ENCODE measurements around the gene MAGI1.
"Not testable (repeated sequence)": the region's sequence is repeated elsewhere in the genome, so short reads cannot be mapped to it uniquely, and the experiment has no call there.

MAGI1 gene

DNA sequence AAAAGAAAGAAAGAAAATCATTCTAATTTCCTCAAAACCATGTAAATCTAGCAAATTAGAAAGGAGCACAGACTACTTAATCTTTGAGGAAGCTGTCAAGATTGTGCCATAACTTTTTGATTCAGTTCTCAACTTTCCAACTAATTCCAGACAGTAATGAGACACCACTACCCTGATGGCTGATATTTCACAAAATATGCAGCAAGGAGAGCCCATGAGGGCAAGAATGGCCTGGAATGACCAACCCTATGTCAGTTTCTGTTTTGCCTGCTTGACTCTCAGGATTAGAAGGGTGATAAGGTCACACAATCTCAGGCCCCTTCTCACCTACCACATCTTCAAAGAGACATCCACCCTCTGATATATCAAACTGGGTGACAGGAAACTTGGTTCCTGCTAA is 134.7 kb downstream of the MAGI1 start:
- no peak for DNase-seq (ENCODE audit: low read depth)

- DNase-seq (ENCODE audit: low read depth), result no peak
These were observed 136.4 kb downstream of the MAGI1 start for GRCh38 chr3:65902304-65902793.

- no peak for DNase-seq (ENCODE audit: low read depth)
These were observed 137.5 kb downstream of the MAGI1 start for GRCh38 chr3:65901226-65901625.

DNA sequence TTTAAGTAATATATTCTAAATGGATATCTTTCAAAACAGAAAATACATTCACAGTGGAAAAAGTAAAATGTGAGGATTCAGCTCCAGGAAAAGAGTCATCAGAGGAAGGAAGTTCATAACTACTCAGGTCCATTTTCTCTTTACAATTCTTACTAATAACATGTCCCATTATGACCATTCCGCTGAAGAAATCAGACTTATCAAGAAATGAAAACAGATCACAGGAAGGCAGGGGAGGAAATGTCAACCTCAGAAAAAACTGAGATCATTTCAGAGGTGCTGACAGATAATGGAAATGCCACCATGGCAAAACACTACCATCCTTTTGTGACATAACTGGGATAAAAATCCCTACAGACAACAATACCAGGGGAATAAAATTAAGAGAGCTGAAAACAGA is 139.5 kb downstream of the MAGI1 start:
- no peak for DNase-seq (ENCODE audit: low read depth)

DNA sequence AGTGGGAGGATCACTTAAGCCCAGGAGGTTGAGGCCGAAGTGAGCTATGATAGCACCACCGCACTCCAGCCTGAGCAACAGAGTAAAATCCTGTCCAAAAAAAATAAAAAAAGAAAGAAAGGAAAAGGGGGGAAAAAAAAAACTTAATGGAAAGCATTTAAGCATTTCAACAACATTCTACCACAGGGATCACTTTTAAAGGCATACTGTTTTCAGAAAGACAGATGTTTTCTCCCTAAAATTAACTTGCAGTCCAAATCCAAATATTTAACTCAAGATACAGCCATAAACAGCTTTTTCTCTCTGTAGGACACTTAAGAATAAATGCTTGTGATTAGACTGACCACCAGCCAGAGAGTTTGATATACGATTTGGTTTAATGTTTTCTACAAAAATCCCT is 141.0 kb downstream of the MAGI1 start:
- DNase-seq (ENCODE audit: low read depth), result no peak

GRCh38 chr3:65896321-65896720 is 142.4 kb downstream of the MAGI1 start:
- no peak for DNase-seq (ENCODE audit: low read depth)

- no peak for DNase-seq (ENCODE audit: low read depth)
These were observed 143.9 kb downstream of the MAGI1 start for GRCh38 chr3:65894679-65895453.

- DNase-seq (ENCODE audit: low read depth), result no peak
These were observed 144.6 kb downstream of the MAGI1 start for GRCh38 chr3:65894126-65894525.

GRCh38 chr3:65893631-65894030 is 145.1 kb downstream of the MAGI1 start:
- DNase-seq (ENCODE audit: low read depth), result no peak

GRCh38 chr3:65891477-65891876 is 147.2 kb downstream of the MAGI1 start:
- not testable (repeated sequence) for DNase-seq (ENCODE audit: low read depth)

DNA sequence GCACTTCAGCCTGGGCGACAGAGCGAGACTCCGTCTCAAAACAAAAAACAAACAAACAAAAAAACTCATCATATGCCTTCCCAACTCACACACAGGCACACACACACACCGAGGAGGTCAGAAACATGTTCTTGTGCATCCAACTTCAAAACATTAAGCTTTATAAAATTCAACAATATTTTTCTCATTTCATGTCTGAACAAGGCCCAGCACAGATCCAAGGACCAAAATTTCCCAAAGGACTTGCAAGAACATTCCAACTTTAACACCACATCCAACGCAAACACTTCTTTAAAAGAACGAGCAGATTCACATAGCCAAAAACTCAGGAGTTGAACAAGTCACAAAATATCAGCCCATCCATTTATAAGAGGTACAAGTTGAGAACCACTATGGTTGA is 148.4 kb downstream of the MAGI1 start:
- no peak for DNase-seq (ENCODE audit: low read depth)

DNA sequence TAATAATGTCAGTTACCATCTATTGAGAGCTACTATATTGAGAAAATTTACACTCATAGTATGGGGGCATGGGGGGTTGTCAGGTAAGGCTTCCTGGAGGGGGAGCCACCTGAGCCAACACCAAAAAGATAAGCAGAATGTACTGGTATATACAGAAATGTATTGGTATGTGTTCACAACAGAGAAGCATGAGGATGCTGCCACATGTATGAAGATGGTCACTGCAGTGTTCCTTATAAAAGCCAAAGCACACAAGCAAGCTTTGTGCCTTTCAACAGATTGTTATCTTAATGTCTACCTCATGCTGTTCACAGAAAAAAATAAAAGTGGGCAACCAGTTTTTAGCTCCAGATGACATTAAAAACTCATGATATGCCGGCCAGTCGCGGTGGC is 149.0 kb downstream of the MAGI1 start:
- DNase-seq (ENCODE audit: low read depth), result no peak

DNA sequence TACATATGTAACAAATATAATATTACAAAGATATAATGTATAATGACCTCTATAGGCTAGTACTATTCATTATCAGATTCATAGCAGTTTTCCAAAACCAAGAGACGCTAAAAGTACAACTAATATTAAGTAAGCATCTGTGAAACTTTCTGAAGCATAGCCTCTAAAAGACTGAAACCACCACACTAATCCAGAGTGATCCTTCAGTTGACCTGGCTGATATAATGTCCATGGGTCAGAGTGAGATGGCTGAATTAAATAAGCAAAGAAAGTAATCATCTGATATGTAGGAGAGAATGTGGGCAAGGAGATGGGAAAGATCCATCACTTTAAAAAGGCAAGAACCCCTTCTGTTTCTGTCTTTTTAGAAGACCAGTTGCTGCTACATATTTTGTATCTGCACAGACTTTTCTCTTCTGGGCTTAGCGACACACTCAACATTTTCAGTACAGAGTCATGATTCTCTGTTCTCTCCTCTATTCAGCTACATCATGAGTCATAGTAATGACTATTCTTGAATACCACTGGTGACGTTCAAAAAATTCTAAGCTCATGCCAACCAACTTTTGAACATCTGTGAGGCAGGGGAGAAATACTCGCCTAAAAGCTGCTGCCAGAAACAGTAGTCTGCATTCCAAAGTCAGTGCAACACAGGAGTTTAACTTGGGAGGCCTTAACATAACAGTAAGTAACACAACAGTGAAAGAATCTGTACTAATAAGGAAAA is 149.6 kb downstream of the MAGI1 start:
- DNase-seq (ENCODE audit: low read depth), result no peak

DNA sequence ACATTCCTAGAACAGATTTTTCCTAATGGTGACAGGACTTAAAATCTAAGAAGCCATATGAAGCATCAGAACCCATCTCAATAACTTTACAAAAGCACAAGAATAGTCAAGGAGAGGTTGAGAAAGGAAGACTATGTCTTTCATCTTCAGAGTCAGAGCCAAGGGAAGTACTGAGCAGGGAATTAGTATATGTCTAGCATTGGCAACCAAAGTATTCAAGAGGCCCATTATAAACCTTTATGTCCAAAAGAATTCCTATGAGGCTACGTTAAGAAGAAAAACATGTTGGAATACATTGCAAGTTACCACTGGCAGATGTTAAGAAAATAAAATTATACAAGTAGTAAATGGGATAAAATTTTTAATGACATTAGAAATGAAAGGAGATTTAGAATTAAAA is 150.5 kb downstream of the MAGI1 start:
- no peak for DNase-seq (ENCODE audit: low read depth)

DNA sequence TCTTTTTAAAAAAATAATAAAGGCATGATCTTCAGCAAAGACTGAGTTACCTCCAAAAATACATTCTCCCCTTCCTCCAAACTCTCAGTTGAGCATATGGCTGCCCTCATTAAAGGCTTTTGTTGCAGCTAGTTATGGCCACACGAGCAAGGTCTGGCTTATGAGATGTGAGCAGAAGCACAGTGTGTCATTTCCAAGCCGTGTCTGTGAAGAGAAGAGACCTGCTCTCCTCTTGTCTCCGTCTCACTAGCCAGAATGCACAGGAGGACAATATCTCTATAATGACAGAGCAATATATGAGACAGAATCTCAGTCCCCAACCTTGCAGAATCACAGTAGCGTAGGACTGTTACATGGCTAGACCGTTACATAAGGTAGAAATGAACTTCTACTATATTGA is 152.3 kb downstream of the MAGI1 start:
- DNase-seq (ENCODE audit: low read depth), result no peak

DNA sequence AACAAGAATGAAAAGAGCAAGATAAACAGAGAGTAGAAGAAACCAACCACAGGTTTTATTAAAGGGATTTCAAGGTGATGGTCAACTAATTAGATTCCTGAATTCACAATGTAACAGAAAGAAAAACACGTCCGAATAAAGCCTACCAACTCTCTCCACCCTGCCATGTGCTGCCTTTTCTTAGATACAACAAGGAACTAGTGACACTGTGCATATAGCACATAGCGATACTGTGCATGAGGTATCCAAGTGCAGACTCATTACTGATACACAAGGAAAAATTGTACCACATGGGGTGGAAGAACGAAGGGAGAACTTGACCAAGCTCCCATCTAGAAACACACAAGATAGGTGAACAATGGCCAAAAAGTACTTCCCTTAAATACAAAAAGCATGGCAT is 154.6 kb downstream of the MAGI1 start:
- no peak for DNase-seq (ENCODE audit: low read depth)

- no peak for DNase-seq (ENCODE audit: low read depth)
These were observed 155.1 kb downstream of the MAGI1 start for GRCh38 chr3:65883613-65884012.

DNA sequence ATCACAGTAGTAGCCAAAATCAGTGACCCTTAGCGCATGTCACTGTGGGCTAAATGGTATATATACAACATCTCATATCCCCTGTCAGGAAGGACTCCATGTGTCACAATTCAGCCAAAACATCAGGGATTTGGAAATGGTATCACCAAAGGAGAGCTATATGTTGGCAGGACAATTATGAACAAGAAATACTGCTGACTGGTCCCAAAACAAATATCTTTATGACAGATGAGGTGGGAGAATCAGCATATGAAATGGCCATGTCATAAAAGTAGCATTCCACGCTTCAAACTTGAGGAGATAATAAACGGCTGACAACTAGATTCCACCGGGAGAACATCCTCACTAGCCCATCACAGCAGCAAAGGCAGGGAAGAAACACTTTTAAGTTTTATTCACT is 158.4 kb downstream of the MAGI1 start:
- DNase-seq (ENCODE audit: low read depth), result no peak

DNA sequence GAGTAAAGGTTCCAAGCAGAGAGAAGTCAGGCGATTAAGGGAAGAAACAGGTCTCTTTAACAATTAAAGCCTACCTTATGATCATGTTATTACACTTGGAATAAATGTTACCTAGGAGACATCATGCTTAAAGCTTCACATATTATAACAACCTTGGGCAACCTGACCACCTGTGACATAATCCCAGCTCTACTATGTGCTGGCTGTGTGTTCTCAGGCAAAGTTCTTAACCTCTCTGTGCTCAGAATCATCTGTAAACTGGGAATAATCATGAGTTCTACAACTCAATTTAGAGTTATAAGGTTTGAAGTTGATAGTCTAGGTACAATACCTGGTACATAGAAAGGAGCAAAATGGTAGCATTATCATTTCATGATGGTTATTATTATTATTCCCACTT is 159.3 kb downstream of the MAGI1 start:
- no peak for DNase-seq (ENCODE audit: low read depth)

GRCh38 chr3:65878831-65879230 is 159.9 kb downstream of the MAGI1 start:
- no peak for DNase-seq (ENCODE audit: low read depth)

DNA sequence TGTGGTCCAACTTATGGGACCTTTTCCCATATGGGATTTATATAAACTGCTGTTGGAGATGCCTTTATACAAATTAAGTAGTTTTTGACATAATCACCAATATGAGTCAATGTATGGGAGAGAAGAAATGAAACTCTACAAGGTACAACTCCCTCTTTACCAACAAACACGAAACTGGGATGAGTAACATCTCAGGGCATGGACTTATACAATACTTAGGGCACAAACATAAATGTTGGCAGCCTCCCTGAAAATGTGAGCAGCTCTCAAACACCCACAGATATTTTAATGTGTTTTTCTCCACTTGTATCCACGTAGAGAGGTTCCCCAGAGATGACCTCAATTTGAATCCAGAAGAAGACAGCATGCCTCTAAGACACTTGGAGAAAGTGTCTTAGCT is 161.6 kb downstream of the MAGI1 start:
- no peak for DNase-seq (ENCODE audit: low read depth)

- DNase-seq (ENCODE audit: low read depth), result no peak
These were observed 162.7 kb downstream of the MAGI1 start for GRCh38 chr3:65876028-65876420.

GRCh38 chr3:65875393-65876027 is 163.2 kb downstream of the MAGI1 start:
- no peak for DNase-seq (ENCODE audit: low read depth)

Data from stimulated activated CD8-positive, alpha-beta memory T cell treated with anti-CD3 and anti-CD28 coated beads, Interleukin-15, amount 100 ng/mL, for 1 hour (primary cell).